Activated T-cell treated with anti-CD3 and anti-CD28 coated beads, Interleukin-2, amount 50 U/mL, for 48 hours (primary cell): ENCODE measurements around the gene UBAC1.
"Not testable (repeated sequence)": the region's sequence is repeated elsewhere in the genome, so short reads cannot be mapped to it uniquely, and the experiment has no call there.

Source experiments
- DNase-seq, 2 experiments: peaks; one replicate each; pipeline ENCODE4 v3.0.0-alpha.2; 2020

Gene UBAC1

DNA sequence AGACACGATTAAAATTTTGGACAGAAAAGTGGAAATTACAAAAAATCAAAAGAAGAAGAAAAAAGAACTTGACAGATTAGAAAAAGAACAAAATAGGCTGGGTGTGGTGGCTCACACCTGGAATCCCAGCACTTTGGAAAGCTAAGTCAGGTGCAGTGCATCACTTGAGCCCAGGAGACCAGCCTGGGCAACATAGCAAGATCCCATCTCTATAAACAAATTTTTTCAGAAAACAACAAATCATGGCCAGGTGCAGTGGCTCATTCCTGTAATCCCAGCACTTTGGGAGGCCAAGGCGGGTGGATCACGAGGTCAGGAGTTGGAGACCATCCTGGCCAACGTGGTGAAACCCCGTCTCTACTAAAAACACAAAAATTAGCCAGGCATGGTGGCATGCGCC, 68.8 kb downstream of the UBAC1 start:
- not testable (repeated sequence) for DNase-seq

DNA sequence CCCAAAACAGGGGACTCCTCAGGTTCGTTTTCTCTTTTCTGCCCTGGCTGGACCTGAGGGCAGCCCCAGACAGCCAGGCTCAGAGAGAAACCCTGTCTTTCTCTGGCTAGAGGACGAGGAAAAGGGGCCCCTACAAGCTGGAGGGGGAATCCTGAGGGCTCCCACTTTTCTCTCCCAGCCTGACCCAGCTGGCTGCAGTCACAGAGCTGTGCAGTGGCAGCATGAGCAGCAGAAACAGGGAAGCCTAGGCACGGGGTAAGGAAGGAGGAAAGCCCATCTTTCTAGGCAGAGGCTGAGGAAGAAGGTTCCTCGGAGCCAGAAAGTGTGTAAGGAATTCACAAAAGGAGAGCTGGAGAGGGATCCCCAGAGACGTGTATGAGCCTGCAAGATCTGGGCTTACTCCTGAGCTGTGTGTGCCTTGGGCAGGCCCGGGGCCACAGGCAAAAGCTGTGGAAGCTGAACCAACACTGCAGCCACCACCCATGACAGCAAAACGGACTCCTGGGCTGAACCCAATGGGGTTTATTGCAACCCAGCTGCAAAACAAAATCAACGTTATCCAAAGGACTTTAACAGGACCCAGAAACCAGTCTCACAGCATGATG, 70.0 kb downstream of the UBAC1 start:
- DNase-seq = no peak

GRCh38 chr9:135890190-135891026, 70.8 kb downstream of the UBAC1 start:
- no peak for DNase-seq

DNA sequence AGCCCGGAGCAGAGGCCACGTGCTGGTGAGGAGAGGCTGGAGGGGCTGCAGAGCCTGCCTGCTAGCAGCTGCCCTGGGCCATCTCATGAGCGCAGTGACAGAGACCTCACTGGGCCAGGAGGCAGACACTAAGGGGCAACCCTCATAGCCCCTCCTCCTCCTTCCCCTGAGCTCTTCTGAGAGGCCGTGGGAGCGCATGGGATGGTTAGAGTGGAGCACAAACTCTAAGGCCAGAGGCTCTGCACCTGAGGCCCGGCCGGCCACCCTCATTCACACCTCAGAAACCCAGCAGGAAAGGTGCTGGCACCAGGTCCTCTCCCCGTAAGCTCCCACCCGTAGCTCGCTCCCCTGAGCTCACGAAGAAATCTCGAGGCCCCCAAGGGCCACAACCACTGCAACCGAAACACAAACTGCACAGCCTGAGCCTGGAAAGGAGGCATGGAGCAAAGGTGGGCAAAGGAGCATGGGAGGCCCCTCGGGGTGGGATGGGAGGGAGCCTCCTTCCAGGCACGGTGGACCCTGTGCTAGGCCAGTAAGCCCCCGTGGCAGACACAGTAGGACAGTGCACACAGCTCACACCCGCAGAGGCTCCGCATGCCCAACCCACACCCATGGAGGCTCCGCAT, 71.5 kb downstream of the UBAC1 start:
- DNase-seq = no peak

- no peak for DNase-seq
These were observed 72.3 kb downstream of the UBAC1 start for GRCh38 chr9:135888766-135889394.

DNA sequence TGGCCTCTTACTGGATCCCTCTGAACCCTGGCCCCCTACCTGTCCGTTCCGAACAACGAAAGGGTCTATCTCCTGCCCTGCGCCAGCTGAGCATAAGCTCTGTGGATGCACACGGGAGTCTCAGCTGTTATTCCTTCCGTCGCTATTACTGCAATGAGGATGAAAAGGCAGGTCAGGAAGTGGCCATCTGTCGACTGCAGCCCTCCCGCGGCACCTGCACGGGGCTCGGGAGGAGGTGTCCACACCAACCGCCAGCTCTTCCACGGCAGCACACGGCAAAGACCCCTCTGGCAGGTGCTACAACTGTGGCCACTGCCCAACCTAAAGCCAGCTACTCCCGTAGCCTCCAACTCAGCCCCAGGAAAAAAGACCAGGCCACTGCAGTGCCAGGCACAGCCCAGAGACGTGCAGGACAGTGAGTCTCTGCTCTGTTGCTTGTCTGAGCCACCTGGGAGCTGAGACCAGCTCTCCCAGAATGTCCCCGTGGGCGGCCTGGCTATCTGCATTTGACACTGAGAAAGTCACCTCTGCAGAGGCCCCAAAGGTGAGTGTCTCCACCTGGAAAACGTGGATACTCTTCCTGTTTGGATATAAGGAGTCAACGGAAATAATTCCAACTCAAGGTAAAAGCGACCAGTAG, 72.9 kb downstream of the UBAC1 start:
- DNase-seq = no peak

DNA sequence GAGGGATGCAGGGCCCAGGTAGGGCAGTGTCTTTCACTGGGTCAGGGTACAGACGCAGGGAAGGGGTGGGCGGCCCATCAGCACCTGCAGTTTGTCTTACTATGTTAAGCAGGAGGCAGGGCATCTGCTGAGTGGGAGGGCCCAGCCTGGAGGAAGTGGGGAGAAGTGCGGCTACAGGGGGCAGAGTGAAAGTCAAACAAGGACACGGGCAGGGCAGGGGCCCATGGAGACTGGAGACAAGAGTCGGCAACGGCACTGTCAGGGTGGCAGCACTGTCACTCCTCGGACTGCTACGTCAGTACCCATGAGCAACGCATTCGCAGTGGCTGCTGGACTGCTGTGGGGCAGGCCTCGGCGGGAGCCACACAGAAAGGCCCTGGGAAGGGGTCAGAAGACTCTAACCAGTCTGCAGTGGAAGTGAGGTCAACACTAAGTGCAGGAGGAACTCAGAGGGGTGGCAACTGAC, 73.6 kb downstream of the UBAC1 start:
- DNase-seq = peak; percentile 74 to 77

DNA sequence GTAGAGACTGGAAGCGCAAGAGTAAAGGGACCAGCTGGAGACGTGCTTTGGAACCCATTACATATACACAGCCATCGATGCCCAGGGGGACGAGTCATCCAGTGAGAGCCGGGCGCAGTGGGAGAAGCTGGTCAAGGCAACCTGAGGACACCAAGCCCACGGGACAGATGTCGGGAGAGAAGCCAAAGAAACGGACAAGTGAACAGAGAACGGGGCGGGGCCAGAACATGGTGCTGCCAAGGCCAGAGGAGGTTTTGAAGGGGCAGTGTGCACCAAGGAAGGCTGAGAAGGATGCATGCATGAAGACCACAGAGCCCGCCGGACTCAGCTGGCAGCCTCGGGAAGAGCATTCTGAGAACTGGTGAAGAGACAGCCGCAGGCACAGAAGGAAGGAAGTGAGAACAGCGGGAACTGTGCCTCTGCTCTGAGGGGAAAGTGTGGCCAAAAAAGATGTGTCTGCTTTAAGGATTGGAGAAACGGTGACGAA, 74.1 kb downstream of the UBAC1 start:
- no peak for DNase-seq

- DNase-seq = no peak
These were observed 74.8 kb downstream of the UBAC1 start for GRCh38 chr9:135886147-135886981.

DNA sequence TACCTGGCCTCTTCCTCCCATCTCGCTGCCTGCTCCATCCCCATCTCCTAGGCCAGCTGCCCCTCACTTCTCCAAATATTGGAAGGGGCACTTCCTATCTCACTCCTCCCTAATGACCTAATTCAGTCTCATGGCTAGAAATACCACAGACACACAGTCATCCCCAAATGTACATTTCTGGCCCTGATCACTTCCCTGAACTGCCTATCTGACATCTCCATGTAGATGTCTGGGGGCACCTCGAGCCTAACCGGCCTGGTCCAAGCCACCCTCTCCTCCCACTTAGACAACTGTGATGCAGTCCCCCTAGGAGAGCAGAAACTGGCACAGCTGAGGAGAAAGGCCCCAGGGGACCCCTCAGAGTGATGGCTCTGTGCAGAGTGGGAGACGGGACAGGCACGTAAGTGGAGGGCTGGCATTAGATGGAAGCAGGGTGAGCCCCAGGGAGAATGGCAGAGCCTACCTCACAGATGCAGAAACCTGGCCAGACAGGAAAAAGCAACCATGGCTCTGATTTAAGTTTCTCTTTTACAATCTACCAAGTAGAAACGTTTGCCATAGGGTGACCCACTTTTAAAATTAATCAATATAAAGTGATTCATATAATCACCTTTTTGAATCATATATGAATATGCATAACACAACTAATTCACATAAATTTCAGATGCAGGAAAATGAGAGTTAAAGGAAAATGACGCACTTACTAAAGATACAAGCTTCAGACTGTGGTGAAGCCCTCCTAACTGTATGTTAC, 75.9 kb downstream of the UBAC1 start:
- DNase-seq = no peak

- no peak for DNase-seq
These were observed 76.7 kb downstream of the UBAC1 start for GRCh38 chr9:135884328-135885035.

DNA sequence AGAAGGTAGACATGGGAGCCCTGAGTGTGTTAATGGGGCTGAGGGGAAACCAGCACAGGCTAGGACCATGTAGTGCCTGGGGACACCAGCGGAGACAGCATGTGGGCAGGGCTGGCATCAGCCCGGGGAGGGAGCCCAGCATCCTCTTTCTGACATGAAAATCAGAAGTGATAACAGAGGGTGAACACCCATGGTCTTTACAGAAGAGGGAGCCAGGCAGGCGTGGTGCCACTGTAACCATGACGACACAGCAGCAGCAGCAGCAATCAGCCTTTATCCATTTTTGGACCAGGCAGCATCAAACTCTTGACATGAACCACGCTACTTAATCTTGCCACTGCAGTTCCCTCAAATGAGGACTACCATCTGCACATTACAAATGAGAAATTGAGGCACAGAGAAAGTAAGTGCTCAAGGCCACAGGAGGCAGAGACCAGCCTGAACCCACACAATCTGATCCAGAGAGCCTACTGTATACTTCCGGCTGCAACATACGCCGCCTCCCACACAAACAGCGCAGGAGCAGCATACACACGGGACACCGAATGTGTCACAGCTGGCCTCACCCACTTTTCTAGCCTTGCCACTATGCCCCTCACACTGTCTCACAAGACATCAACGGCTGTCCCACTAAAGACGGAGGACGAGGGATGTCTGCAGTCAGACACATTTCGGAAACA, 77.6 kb downstream of the UBAC1 start:
- DNase-seq = no peak
